Left lung (tissue), 10 donors: ENCODE data around the gene GSTM1. TPM values are rescaled to one million over a fixed set of nuclear protein-coding genes. Genes with fewer than 3 reads are reported as not detected.

Experiments
- ATAC-seq: fragments of 200-7000 bp; cut with Tn5 transposase; one replicate; pipeline ENCODE4 v1.9.1; 2020; ENCODE audit warnings: moderate library complexity
- DNase-seq, 4 donors: peaks; one replicate each; pipeline ENCODE4 v3.0.0-alpha.2; 2013 to 2020
- H3K27ac ChIP-seq, 2 donors: fragments of 200-600 bp; sonication (generic) in 1 of 2; one replicate each; pipeline versions ENCODE4 v1.5.0 to v1.8.0; 2020 to 2021
- H3K27me3 ChIP-seq, 2 donors: fragments of 200-600 bp; sonication (generic) in 1 of 2; one replicate each; pipeline versions ENCODE4 v1.5.0 to v1.8.0; 2020 to 2021
- H3K36me3 ChIP-seq, 2 donors: fragments of 200-600 bp; sonication (generic) in 1 of 2; one replicate each; pipeline versions ENCODE4 v1.5.0 to v1.8.0; 2020 to 2021
- H3K4me1 ChIP-seq, 2 donors: fragments of 200-600 bp; one replicate each; pipeline ENCODE4 v1.8.0; 2021
- H3K4me3 ChIP-seq, 2 donors: fragments of 200-600 bp; sonication (generic) in 1 of 2; one replicate each; pipeline versions ENCODE4 v1.5.0 to v1.8.0; 2020 to 2021; ENCODE audit warnings: mild to moderate bottlenecking in 1 of 2
- H3K9me3 ChIP-seq, 2 donors: fragments of 200-600 bp; sonication (generic) in 1 of 2; one replicate each; pipeline versions ENCODE4 v1.5.0 to v1.8.0; 2020 to 2021
- intact Hi-C, 2 donors: fragments of 100-400 bp; cut with DNase I; formaldehyde crosslinking; loops; one replicate each; pipeline versions ENCODE4 v1.11.2 to v1.14.2; 2022
- polyA plus RNA-seq, 6 donors: library from polyadenylated mRNA; unstranded; fragments of 120-200 nt; gene quantifications; one replicate each; pipeline ENCODE4 v1.2.1, GENCODE V29; 2013; ENCODE audit not compliant: insufficient read length in 6 of 6
- total RNA-seq, 2 donors: library from RNA; stranded (reverse); fragmentation: NEBNext Ultra II Directional; extraction: Animal tissue kit (Norgen Biotek cat#: 25700); gene quantifications; one replicate each; pipeline ENCODE4 v1.2.1, GENCODE V29; 2021
- TF ChIP-seq, protein P1 (sequence below), 2 donors: fragments of 200-600 bp; sonication (generic) in 1 of 2; IDR thresholded peaks; one replicate each; pipeline versions ENCODE4 v1.5.0 to v1.8.0; 2021; ENCODE audit warnings: antibody characterized with exemption in 2 of 2
- donor health status: DM: no; HTN: yes; CAD: no.
- donor health status: DM: no; HTN: no; CAD: no.

Gene GSTM1
- total and polyA plus RNA-seq, 8 donors: 1.7 to 165 (median 96.2) TPM; not detected in 1

DNA sequence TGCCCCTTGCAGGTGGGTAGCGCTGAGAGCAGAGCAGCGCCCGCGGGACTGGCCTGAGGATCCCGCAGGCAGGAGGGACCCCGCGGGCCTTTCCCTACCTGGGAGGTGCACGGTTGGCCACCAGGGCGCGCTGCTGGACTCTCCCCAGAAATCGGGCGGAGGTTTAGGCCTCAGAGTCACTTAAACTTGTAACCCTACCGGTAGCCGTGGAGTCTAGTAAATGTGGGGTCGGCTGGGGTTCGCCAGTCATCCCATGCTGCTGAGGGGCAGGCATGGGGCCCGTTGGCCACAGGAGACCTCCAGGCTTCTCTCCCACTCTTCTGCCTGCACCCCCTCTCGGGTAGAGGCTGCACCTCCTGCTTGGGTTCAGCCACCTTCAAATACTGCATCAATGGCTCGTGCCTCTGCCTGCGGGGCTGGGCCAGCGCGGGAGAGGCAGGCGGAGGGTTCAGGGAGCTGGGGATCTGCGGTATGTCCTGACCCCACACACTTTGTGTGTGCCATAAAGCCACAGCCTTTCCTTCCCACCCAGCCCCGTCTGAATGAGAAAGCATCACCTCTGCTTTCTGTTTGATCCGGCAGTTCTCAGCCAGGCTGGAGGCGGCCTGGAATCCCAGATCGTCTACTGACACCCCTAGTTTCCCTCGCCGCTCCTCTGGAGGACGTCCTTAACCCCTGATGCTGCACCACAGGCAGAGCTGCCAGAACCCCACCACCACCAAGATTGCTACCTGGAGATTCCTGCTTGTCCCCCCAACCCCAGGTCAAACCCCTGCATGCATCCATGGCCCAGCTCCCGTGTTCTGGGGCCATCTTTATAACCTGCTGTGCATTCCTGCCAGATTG is 44.0 kb upstream of the GSTM1 start:
- TF ChIP-seq, protein P1, sequence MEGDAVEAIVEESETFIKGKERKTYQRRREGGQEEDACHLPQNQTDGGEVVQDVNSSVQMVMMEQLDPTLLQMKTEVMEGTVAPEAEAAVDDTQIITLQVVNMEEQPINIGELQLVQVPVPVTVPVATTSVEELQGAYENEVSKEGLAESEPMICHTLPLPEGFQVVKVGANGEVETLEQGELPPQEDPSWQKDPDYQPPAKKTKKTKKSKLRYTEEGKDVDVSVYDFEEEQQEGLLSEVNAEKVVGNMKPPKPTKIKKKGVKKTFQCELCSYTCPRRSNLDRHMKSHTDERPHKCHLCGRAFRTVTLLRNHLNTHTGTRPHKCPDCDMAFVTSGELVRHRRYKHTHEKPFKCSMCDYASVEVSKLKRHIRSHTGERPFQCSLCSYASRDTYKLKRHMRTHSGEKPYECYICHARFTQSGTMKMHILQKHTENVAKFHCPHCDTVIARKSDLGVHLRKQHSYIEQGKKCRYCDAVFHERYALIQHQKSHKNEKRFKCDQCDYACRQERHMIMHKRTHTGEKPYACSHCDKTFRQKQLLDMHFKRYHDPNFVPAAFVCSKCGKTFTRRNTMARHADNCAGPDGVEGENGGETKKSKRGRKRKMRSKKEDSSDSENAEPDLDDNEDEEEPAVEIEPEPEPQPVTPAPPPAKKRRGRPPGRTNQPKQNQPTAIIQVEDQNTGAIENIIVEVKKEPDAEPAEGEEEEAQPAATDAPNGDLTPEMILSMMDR (IDR thresholded peaks at IDR 0.05): peak; percentile 80 to 92
- H3K36me3 ChIP-seq: no peaks in the 10 kb centered on the region
- H3K9me3 ChIP-seq: no peaks in the 10 kb centered on the region
- ATAC-seq (peak; percentile 94), DNase-seq (peak; percentile 58 to 97 (median 80))
- H3K4me1 ChIP-seq: peaks cover 0 to 11% of the 10 kb centered on the region in 2 donors
- intact Hi-C loops: loop anchor here in 1 of 2 donors (5.0 kb wide), 2 partner anchors 124 to 339 kb away; partner anchors contain the start of gene AHCYL1
- no peak overlapping the region for H3K27ac ChIP-seq
- no peak overlapping the region for H3K4me3 ChIP-seq
- H3K27me3 ChIP-seq: no peaks in the 10 kb centered on the region

DNA sequence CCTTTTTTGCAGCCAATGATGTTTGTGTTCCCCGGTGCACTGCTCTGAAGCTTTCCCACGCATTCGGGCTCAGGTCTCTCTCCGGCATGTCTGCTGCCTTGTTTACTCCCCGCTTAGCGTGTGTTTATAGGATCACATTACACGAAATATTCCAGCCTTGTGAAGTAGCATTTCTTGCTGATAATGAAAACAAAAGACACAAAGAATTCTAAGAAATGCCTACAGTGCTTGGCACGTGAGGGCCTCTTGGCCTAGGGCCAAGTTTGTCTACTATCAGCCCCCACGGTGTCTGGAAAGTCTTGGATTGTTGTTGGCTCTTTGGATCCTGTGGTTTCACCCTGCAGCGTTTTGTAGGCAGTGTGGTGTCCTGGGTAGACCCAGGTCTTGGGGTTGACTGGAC is 42.9 kb upstream of the GSTM1 start:
- Histone ChIP-seq H3K4me1 (peaks cover 0 to 11% of the 10 kb centered on the region in 2 donors), H3K4me3 (no peak overlapping the region), H3K36me3 (no peaks in the 10 kb centered on the region), H3K27ac (no peak overlapping the region), H3K9me3 (no peaks in the 10 kb centered on the region), H3K27me3 (no peaks in the 10 kb centered on the region)
- intact Hi-C loops: loop anchor here in 1 of 2 donors (5.0 kb wide), 2 partner anchors 123 to 338 kb away; partner anchors contain the start of gene AHCYL1
- ATAC-seq: no peak
- DNase-seq: peak in 1 of 4 donors; percentile 48
- TF ChIP-seq, protein P1 (IDR thresholded peaks at IDR 0.05): no peak

DNA sequence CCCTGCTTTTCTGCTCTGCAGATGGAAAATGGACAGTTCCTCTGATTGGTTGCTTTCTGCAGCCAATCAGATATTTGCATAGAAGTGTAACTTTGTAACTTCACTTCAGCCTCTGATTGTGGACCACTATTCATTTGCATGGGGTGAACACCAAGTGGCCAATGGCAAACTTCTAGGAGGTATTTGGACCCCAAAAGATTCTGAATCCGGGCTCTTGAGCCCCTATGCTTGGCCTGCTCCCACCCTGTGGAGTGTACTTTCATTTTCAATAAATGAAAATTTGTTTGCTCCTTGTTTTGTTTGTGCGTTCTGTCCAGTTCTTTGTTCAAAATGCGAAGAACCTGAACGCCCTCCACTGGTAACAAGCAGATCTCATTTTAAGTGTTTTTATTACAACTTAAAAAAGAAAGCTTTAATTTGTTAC is 38.1 kb upstream of the GSTM1 start:
- H3K9me3 ChIP-seq: no peaks in the 10 kb centered on the region
- H3K36me3 ChIP-seq: no peaks in the 10 kb centered on the region
- intact Hi-C loops: no loop called here
- no peaks in the 10 kb centered on the region for H3K4me1 ChIP-seq
- DNase-seq (peak in 1 of 4 donors; percentile 37), ATAC-seq (peak; percentile 26)
- H3K4me3 ChIP-seq: no peak overlapping the region
- H3K27ac ChIP-seq: no peak overlapping the region
- H3K27me3 ChIP-seq: no peaks in the 10 kb centered on the region
- TF ChIP-seq, protein P1 (IDR thresholded peaks at IDR 0.05): peak in 1 of 2 donors; percentile 10

DNA sequence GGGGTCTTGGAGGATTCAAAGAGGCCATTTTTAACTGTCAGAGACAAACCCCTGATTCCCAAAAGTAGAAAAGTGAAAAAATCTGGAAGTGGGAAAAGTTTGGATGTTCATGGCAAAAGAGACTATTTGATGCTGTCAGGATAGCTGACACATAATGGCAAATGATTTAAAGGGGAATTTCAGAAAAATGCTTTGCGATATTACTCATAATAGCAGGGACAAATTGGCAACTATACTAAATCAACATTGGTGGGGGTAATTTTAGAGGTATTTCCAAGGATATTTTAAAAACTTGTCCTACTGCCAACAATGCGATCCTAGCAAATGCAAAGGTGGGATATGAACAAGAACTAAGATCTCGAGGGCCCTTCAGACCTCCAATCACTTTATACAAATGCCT is 37.0 kb upstream of the GSTM1 start:
- no peaks in the 10 kb centered on the region for H3K36me3 ChIP-seq
- ATAC-seq: no peak
- intact Hi-C loops: loop anchor here in 1 of 2 donors (10.0 kb wide), 1 partner anchor 124 kb away; no protein-coding TSS in a partner anchor
- TF ChIP-seq, protein P1 (IDR thresholded peaks at IDR 0.05): no peak
- DNase-seq: no peak
- H3K4me1 ChIP-seq: peaks cover 0 to 8% of the 10 kb centered on the region in 2 donors
- no peak overlapping the region for H3K4me3 ChIP-seq
- no peak overlapping the region for H3K27ac ChIP-seq
- no peaks in the 10 kb centered on the region for H3K9me3 ChIP-seq
- no peaks in the 10 kb centered on the region for H3K27me3 ChIP-seq

- TF ChIP-seq, protein P1 (IDR thresholded peaks at IDR 0.05): no peak
- DNase-seq (no peak), ATAC-seq (no peak)
- Histone ChIP-seq H3K36me3 (no peaks in the 10 kb centered on the region), H3K27ac (no peak overlapping the region), H3K4me1 (peaks cover 0 to 14% of the 10 kb centered on the region in 2 donors), H3K4me3 (no peak overlapping the region), H3K9me3 (no peaks in the 10 kb centered on the region), H3K27me3 (no peaks in the 10 kb centered on the region)
- intact Hi-C loops: loop anchor here in 1 of 2 donors (10.0 kb wide), 1 partner anchor 122 kb away; no protein-coding TSS in a partner anchor
Measured at GRCh38 chr1:109652402-109652801, 35.2 kb upstream of the GSTM1 start.
